Measurements from ENCODE around the gene JAKMIP2.

Gene JAKMIP2

DNA sequence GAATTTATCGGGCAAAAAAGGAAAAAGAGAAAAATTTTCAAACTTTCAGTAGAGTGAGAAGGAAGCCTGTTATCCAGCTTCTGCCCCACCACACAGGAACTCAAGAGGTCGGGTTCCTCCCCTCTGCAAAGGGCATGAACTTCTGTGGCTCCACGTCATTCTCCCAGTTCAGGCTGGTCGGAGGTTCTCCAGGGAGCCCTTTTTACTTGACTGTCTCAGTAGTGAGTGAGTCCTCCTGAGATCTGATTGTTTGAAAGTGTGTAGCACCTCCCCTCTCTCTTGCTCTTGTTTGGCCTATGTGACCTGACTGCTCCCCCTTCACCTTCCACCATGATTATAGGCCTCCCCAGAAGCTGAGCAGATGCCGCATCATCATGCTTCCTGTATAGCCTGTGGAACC is 39.2 kb upstream of the JAKMIP2 start:
- no peak overlapping the region for H3K4me3 ChIP-seq (replicated peaks in 1 of 2; ENCODE audit: low read depth in 2 of 2, low read length in 2 of 2)
- TF ChIP-seq, protein P1, sequence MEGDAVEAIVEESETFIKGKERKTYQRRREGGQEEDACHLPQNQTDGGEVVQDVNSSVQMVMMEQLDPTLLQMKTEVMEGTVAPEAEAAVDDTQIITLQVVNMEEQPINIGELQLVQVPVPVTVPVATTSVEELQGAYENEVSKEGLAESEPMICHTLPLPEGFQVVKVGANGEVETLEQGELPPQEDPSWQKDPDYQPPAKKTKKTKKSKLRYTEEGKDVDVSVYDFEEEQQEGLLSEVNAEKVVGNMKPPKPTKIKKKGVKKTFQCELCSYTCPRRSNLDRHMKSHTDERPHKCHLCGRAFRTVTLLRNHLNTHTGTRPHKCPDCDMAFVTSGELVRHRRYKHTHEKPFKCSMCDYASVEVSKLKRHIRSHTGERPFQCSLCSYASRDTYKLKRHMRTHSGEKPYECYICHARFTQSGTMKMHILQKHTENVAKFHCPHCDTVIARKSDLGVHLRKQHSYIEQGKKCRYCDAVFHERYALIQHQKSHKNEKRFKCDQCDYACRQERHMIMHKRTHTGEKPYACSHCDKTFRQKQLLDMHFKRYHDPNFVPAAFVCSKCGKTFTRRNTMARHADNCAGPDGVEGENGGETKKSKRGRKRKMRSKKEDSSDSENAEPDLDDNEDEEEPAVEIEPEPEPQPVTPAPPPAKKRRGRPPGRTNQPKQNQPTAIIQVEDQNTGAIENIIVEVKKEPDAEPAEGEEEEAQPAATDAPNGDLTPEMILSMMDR (IDR thresholded peaks at IDR 0.05; ENCODE audit: low read depth, low read length), result no peak
- no peak for DNase-seq (ENCODE audit: low read depth in 2 of 2)

DNA sequence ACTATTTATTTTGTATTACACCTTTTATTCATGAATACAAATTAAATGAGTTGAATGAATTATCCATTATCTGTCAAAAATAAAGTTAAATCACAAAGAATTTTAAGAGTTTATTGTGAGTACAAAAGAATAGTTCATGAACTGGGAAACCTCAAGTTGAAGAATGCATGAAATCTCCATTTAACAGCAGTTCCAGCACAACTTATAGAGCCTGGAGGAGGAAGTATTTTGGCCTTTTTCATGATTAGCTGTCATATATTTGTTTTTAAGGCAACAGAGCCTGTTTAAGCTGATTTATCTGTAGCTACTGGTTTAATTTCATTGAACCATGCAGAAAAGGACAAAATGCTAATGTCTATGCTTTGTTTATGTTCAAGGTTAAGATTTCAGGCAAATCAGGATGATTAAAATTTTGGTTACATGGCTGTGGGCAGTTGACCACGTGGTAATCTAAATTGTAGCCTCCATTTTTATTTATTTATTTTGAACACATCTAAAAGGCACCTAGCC is 36.8 kb upstream of the JAKMIP2 start:
- no peak for DNase-seq (ENCODE audit: low read depth in 2 of 2)
- H3K4me3 ChIP-seq (replicated peaks in 1 of 2; ENCODE audit: low read depth in 2 of 2, low read length in 2 of 2), result no peak overlapping the region
- TF ChIP-seq, protein P1 (IDR thresholded peaks at IDR 0.05; ENCODE audit: low read depth, low read length), result no peak

DNA sequence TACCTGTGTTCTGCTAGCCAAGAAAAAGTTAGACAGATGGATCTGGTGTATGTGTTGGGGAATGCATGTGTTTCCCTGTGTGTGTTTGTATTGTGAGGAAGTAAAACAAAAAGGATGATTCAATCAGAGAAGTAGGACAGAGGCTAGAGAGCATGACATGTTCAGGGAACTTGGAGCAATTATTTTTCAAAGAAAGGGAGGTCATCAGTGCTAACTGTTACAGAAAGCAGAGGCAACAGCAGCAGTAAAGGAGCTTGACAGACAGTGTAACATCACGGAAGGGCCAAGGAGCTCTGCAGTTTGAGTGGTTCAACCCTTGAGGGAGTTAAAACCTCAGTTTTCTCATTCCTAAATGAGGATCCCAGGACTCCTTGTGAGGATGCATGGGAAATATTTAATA is 35.8 kb upstream of the JAKMIP2 start:
- no peak for DNase-seq (ENCODE audit: low read depth in 2 of 2)
- TF ChIP-seq, protein P1 (IDR thresholded peaks at IDR 0.05; ENCODE audit: low read depth, low read length), result no peak
- no peak overlapping the region for H3K4me3 ChIP-seq (replicated peaks in 1 of 2; ENCODE audit: low read depth in 2 of 2, low read length in 2 of 2)

DNA sequence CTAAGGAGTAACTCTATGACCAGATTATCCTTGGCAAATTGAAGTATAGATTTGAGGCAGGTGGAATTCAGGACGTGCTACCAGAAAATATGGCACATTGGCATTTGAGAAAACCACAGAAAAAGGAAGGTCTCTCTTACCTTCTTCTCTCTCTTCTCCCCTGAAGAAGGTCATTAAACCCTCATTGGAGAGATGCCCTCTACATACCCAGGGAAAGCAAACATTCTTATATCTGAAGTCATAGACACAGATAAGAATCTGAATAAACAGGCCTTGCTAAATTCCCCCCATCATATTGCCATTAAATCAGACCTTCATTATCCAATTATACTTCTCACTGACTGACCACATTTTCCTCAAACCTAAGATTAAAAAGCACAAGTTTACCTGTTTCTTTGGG is 31.2 kb upstream of the JAKMIP2 start:
- no peak for DNase-seq (ENCODE audit: low read depth in 2 of 2)
- TF ChIP-seq, protein P1 (IDR thresholded peaks at IDR 0.05; ENCODE audit: low read depth, low read length), result no peak

DNA sequence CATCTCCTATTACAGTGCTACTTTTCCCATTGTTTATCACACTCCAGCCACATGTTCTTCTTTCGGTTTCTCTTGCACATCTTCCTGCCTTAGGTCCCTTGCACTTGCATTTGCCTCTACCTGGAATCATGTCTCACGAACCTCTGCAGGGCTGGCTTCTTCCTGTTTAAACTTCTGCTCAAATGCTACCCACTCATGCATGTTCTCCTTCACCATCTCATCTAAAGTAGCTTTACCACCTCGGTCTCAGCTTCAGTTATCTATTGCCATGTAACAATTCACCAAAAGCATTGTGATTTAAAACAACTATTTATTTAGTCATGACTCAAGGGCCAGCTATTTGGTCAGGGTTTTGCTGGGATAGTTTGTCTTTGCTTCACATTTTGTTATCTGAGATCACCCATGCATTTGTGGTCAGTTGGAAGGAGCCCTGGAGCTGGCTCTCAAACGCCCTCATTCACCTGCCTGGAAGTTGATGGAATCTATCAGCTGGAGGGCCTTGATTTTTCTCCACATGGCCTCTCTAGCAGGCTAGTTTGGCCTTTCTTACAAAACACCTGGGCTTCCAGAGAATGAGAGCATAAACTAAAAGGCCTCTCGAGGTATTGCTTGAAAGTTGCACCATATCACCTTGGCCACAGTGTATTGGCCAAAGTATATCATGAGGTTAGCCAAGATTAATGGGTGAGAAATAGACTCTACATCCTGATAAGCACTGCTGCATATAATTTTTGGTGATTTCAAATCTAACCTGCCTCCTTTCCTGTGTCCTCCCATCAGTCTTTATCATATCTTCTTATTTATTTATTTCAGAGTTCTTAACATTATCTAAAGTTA is 27.5 kb upstream of the JAKMIP2 start:
- no peak for DNase-seq (ENCODE audit: low read depth in 2 of 2)
- TF ChIP-seq, protein P1 (IDR thresholded peaks at IDR 0.05; ENCODE audit: low read depth, low read length), result no peak
- H3K4me3 ChIP-seq (replicated peaks in 1 of 2; ENCODE audit: low read depth in 2 of 2, low read length in 2 of 2), result no peak overlapping the region

More for the DNA sequence above, 31.2 kb upstream of the JAKMIP2 start:
- H3K4me3 ChIP-seq (replicated peaks in 1 of 2; ENCODE audit: low read depth in 2 of 2, low read length in 2 of 2), result no peak overlapping the region

DNA sequence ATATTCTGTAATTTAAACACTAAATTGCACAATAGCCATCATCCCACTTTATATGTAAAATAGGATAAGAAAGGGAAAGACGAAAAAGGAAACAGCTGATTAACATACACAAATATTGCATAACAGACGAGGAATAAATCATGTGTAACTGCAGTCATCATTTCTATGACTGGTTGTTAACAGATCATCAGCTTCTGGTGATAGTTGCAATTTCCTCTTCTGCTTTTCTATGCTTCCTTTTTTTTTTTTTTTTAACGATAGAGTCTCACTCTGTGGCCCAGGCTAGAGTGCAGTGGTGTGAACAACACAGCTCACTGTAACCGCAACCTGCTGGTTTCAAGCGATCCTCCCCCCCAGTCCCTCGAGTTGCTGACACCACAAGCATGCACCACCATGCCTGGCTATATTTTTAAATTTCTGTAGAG is 22.5 kb upstream of the JAKMIP2 start:
- no peak for DNase-seq (ENCODE audit: low read depth in 2 of 2)
- TF ChIP-seq, protein P1 (IDR thresholded peaks at IDR 0.05; ENCODE audit: low read depth, low read length), result no peak
- no peak overlapping the region for H3K4me3 ChIP-seq (replicated peaks in 1 of 2; ENCODE audit: low read depth in 2 of 2, low read length in 2 of 2)

Measured in cardiac fibroblast (primary cell).